B cell (primary cell): Measurements from ENCODE around the gene ANXA8.
"Not testable (repeated sequence)": the region's sequence is repeated elsewhere in the genome, so short reads cannot be mapped to it uniquely, and the experiment has no call there.

Source experiments
- EZH2 ChIP-seq: IDR thresholded peaks from 2 replicates; pipeline ENCODE4 v1.6.1; 2012; ENCODE audit warnings: borderline replicate concordance, low read depth, mild to moderate bottlenecking, moderate library complexity, low read length; ENCODE audit not compliant: insufficient read depth, poor library complexity, severe bottlenecking
- TF ChIP-seq, protein P1 (sequence below): fragments of 200-600 bp; IDR thresholded peaks from one replicate; pipeline ENCODE4 v1.8.0; 2022; ENCODE audit warnings: antibody characterized with exemption, mild to moderate bottlenecking

GRCh38 chr10:47481768-47482181, 2.1 kb downstream of the ANXA8 start:
- TF ChIP-seq, protein P1, sequence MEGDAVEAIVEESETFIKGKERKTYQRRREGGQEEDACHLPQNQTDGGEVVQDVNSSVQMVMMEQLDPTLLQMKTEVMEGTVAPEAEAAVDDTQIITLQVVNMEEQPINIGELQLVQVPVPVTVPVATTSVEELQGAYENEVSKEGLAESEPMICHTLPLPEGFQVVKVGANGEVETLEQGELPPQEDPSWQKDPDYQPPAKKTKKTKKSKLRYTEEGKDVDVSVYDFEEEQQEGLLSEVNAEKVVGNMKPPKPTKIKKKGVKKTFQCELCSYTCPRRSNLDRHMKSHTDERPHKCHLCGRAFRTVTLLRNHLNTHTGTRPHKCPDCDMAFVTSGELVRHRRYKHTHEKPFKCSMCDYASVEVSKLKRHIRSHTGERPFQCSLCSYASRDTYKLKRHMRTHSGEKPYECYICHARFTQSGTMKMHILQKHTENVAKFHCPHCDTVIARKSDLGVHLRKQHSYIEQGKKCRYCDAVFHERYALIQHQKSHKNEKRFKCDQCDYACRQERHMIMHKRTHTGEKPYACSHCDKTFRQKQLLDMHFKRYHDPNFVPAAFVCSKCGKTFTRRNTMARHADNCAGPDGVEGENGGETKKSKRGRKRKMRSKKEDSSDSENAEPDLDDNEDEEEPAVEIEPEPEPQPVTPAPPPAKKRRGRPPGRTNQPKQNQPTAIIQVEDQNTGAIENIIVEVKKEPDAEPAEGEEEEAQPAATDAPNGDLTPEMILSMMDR: not testable (repeated sequence)
- not testable (repeated sequence) for TF ChIP-seq EZH2
